Hepatocyte (in vitro differentiated cells): ENCODE data around the gene PRR18. TPM values are rescaled to one million over a fixed set of nuclear protein-coding genes. Genes with fewer than 3 reads are reported as not detected.

Experiments used
- DNase-seq: peaks from one replicate; pipeline ENCODE4 v3.0.0-alpha.2; 2016; ENCODE audit warnings: low spot score
- H2AFZ ChIP-seq: fragments of 200-600 bp; sonication (generic); 2 replicates; pipeline ENCODE4 v1.6.0; 2016; ENCODE audit warnings: antibody characterized with exemption, mild to moderate bottlenecking
- H3K27ac ChIP-seq: fragments of 200-600 bp; sonication (generic); 2 replicates; pipeline ENCODE4 v1.5.1; 2016; ENCODE audit warnings: mild to moderate bottlenecking
- H3K27me3 ChIP-seq: fragments of 200-600 bp; sonication (generic); 2 replicates; pipeline ENCODE4 v1.6.1; 2016
- H3K36me3 ChIP-seq: fragments of 200-600 bp; sonication (generic); replicated peaks from 2 replicates; pipeline ENCODE4 v1.5.1; 2016; ENCODE audit warnings: low read depth; ENCODE audit not compliant: insufficient read depth
- H3K4me1 ChIP-seq: fragments of 200-600 bp; sonication (generic); 2 replicates; pipeline ENCODE4 v1.5.1; 2016; ENCODE audit warnings: mild to moderate bottlenecking, moderate library complexity; ENCODE audit not compliant: insufficient read depth
- H3K4me2 ChIP-seq: fragments of 200-600 bp; sonication (generic); 2 replicates; pipeline ENCODE4 v1.6.0; 2016
- H3K4me3 ChIP-seq: fragments of 200-600 bp; sonication (generic); 2 replicates; pipeline ENCODE4 v1.5.1; 2016; ENCODE audit warnings: mild to moderate bottlenecking
- H3K79me2 ChIP-seq: fragments of 200-600 bp; sonication (generic); 2 replicates; pipeline ENCODE4 v1.6.0; 2017; ENCODE audit warnings: mild to moderate bottlenecking
- H3K9me2 ChIP-seq: fragments of 200-600 bp; sonication (generic); replicated peaks from 2 replicates; pipeline ENCODE4 v1.6.0; 2017; ENCODE audit warnings: mild to moderate bottlenecking; ENCODE audit not compliant: insufficient read depth
- H3K9me3 ChIP-seq: fragments of 200-600 bp; sonication (generic); 2 replicates; pipeline ENCODE4 v1.5.1; 2016; ENCODE audit warnings: low read depth, mild to moderate bottlenecking
- H4K20me1 ChIP-seq: fragments of 200-600 bp; sonication (generic); 2 replicates; pipeline ENCODE4 v1.6.0; 2016; ENCODE audit warnings: mild to moderate bottlenecking; ENCODE audit not compliant: insufficient read depth, poor library complexity, severe bottlenecking
- EZH2 ChIP-seq: fragments of 200-600 bp; sonication (generic); IDR thresholded peaks from 2 replicates; pipeline ENCODE4 v1.6.1; 2016; ENCODE audit warnings: antibody characterized with exemption, mild to moderate bottlenecking, borderline replicate concordance
- EZH2phosphoT487 ChIP-seq: fragments of 200-600 bp; sonication (generic); IDR thresholded peaks from one replicate; pipeline ENCODE4 v1.6.1; 2018; ENCODE audit warnings: antibody characterized with exemption, mild to moderate bottlenecking, low read depth, moderate library complexity; ENCODE audit not compliant: unreplicated experiment, severe bottlenecking
- WGBS: methylation state at CpG from one replicate; pipeline ENCODE4 v1.1.6; 2016; ENCODE audit warnings: low lambda C conversion rate; ENCODE audit errors: missing lambda C conversion rate; 5-methylcytosine and 5-hydroxymethylcytosine counted together
- polyA plus RNA-seq: library from polyadenylated mRNA; unstranded; fragments of >200 nt; fragmentation: Nextera tagmentation; extraction: Ambion mirVana; gene quantifications from 2 replicates; pipeline ENCODE4 v1.2.1, GENCODE V29; 2016
- total RNA-seq: library from RNA; depleted of rRNA; stranded (reverse); fragments of >200 nt; gene quantifications from 2 replicates; pipeline ENCODE4 v1.2.3, GENCODE V29; 2014
- TF ChIP-seq, protein P1 (sequence below): fragments of 200-600 bp; sonication (generic); IDR thresholded peaks from 2 replicates; pipeline ENCODE4 v1.5.1; 2016; ENCODE audit warnings: antibody characterized with exemption, mild to moderate bottlenecking; ENCODE audit not compliant: poor library complexity

Gene PRR18
- total and polyA plus RNA-seq, 2 experiments from 2014 or later = 0.77 to 1.5 TPM

GRCh38 chr6:166323395-166323794, 15.2 kb upstream of the PRR18 start:
- no peak for TF ChIP-seq EZH2phosphoT487
- TF ChIP-seq, protein P1, sequence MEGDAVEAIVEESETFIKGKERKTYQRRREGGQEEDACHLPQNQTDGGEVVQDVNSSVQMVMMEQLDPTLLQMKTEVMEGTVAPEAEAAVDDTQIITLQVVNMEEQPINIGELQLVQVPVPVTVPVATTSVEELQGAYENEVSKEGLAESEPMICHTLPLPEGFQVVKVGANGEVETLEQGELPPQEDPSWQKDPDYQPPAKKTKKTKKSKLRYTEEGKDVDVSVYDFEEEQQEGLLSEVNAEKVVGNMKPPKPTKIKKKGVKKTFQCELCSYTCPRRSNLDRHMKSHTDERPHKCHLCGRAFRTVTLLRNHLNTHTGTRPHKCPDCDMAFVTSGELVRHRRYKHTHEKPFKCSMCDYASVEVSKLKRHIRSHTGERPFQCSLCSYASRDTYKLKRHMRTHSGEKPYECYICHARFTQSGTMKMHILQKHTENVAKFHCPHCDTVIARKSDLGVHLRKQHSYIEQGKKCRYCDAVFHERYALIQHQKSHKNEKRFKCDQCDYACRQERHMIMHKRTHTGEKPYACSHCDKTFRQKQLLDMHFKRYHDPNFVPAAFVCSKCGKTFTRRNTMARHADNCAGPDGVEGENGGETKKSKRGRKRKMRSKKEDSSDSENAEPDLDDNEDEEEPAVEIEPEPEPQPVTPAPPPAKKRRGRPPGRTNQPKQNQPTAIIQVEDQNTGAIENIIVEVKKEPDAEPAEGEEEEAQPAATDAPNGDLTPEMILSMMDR = no peak
- TF ChIP-seq EZH2 = no peak
- Histone ChIP-seq H3K9me2 (no peaks in the 10 kb centered on the region), H3K4me2 (no peak overlapping the region), H3K36me3 (no peaks in the 10 kb centered on the region), H3K4me1 (no peaks in the 10 kb centered on the region), H3K79me2 (peaks cover 10% of the 10 kb centered on the region), H3K9me3 (no peaks in the 10 kb centered on the region), H2AFZ (no peak overlapping the region), H4K20me1 (no peaks in the 10 kb centered on the region), H3K27ac (no peak overlapping the region), H3K27me3 (no peaks in the 10 kb centered on the region), H3K4me3 (no peak overlapping the region)
- no peak for DNase-seq
- WGBS = 89% methylated on average over 5 of the region's 5 CpGs

DNA sequence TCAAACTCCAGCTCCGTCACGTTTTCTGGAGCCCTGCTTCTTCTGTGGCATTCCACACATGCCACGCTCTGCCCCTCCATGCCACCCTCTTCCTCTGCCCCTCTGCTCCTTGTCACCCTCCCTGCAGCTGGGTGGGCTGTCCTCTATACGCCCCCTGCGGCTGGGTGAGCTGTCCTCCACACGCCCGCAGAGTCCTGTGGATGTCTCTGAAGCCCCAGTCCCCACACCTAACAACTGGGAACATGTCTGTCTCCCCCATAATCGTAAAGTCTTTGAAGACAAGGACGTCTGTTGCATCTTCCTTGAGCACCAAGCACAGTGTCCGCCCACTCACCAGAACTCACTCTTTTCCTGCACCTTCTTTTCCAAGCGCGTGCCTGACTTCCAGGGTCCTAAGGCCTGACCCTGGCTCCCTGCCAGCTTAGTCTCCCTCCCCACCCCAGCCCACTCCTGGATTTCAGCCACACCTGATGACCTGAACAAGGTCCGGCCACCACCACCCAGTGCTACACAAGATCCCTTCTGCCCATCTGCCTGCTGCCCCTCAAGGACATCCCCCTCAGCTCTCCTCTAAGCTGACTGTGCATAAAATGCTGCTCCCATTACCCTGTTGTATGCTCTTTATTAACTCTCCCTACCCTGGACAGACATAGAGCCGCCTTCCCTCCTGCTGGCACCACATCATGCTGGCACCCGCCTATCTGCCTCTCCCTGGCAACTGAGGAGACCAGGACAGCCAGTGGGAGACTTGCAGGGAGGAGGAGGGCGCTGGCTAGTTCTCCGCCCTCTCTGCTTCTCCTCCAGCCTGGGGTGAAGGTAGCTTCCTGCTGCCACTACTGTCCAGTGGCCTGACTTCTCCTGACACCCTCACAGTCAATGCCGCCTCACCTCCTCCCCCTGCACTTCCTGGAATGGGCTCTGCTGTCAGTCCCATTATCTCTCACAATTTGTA, 10.7 kb upstream of the PRR18 start:
- Histone ChIP-seq H4K20me1 (no peaks in the 10 kb centered on the region), H2AFZ (no peak overlapping the region), H3K9me3 (no peaks in the 10 kb centered on the region)

GRCh38 chr6:166318227-166318626, 10.0 kb upstream of the PRR18 start:
- H3K4me1 ChIP-seq = peaks cover 6% of the 10 kb centered on the region
- no peaks in the 10 kb centered on the region for H3K9me3 ChIP-seq
- no peaks in the 10 kb centered on the region for H3K36me3 ChIP-seq
- no peak overlapping the region for H3K4me2 ChIP-seq
- H3K9me2 ChIP-seq = no peaks in the 10 kb centered on the region
- no peaks in the 10 kb centered on the region for H4K20me1 ChIP-seq
- no peak for DNase-seq
- no peak overlapping the region for H3K4me3 ChIP-seq
- no peak overlapping the region for H2AFZ ChIP-seq
- H3K27me3 ChIP-seq = no peaks in the 10 kb centered on the region
- TF ChIP-seq, protein P1 = no peak
- TF ChIP-seq EZH2phosphoT487 (no peak), EZH2 (no peak)
- H3K79me2 ChIP-seq = no peaks in the 10 kb centered on the region
- no peak overlapping the region for H3K27ac ChIP-seq
- 95% methylated on average over 14 of the region's 14 CpGs for WGBS

More for the DNA sequence above, 10.7 kb upstream of the PRR18 start:
- no peaks in the 10 kb centered on the region for H3K27me3 ChIP-seq
- peaks cover 6% of the 10 kb centered on the region for H3K4me1 ChIP-seq
- no peak overlapping the region for H3K4me3 ChIP-seq
- H3K79me2 ChIP-seq = no peaks in the 10 kb centered on the region
- no peaks in the 10 kb centered on the region for H3K9me2 ChIP-seq
- TF ChIP-seq, protein P1 = no peak
- TF ChIP-seq EZH2 (no peak), EZH2phosphoT487 (no peak)
- H3K36me3 ChIP-seq = no peaks in the 10 kb centered on the region
- no peak overlapping the region for H3K4me2 ChIP-seq
- H3K27ac ChIP-seq = no peak overlapping the region
- WGBS = 95% methylated on average over 18 of the region's 18 CpGs
- no peak for DNase-seq
